ENCODE data around the gene TRIM26.

- no peak for TF ChIP-seq CTCF (IDR thresholded peaks at IDR 0.05)
- TF ChIP-seq POLR2A (IDR thresholded peaks at IDR 0.05) = no peak
These were observed 53.0 kb downstream of the TRIM26 start for GRCh38 chr6:30160008-30160784.
